Lung (tissue), 12 donors: Measurements from ENCODE around the gene LONRF3. TPM values are rescaled to one million over a fixed set of nuclear protein-coding genes. Genes with fewer than 3 reads are reported as not detected.

Experiments
- ATAC-seq: fragments of 200-7000 bp; cut with Tn5 transposase; one replicate; pipeline ENCODE4 v1.9.1; 2020; ENCODE audit warnings: moderate number of reproducible peaks; ENCODE audit not compliant: insufficient read depth, low FRiP score
- DNase-seq, 3 donors: peaks; one replicate each; pipeline ENCODE4 v3.0.0-alpha.2; 2013 to 2017
- H3K27ac ChIP-seq, 2 donors: one replicate each; pipeline ENCODE4 v1.5.1; 2013; ENCODE audit warnings: mild to moderate bottlenecking in 2 of 2, moderate library complexity in 2 of 2, control low read depth in 1 of 2, inconsistent platforms in 1 of 2, low read depth in 1 of 2, low read length in 1 of 2
- H3K27me3 ChIP-seq, 3 donors: one replicate each; pipeline ENCODE4 v1.5.1; 2013; ENCODE audit warnings: low read length in 2 of 3; ENCODE audit not compliant: control insufficient read depth in 3 of 3, insufficient read depth in 3 of 3
- H3K36me3 ChIP-seq, 4 donors: one replicate each; pipeline ENCODE4 v1.5.1; 2013; ENCODE audit warnings: low read length in 4 of 4, mild to moderate bottlenecking in 1 of 4, moderate library complexity in 1 of 4; ENCODE audit not compliant: control insufficient read depth in 4 of 4, insufficient read depth in 4 of 4
- H3K4me1 ChIP-seq, 5 donors: one replicate each; pipeline ENCODE4 v1.5.1; 2013; ENCODE audit warnings: low read length in 5 of 5, mild to moderate bottlenecking in 2 of 5, moderate library complexity in 1 of 5; ENCODE audit not compliant: control insufficient read depth in 5 of 5, insufficient read depth in 5 of 5
- H3K4me3 ChIP-seq: one replicate; pipeline ENCODE4 v1.5.1; 2013; ENCODE audit warnings: mild to moderate bottlenecking, control low read depth, moderate library complexity
- H3K9ac ChIP-seq, 2 donors: one replicate each; pipeline ENCODE4 v1.5.1; 2013; ENCODE audit warnings: low read length in 2 of 2, control low read depth in 1 of 2; ENCODE audit not compliant: insufficient read depth in 1 of 2
- H3K9me3 ChIP-seq, 4 donors: one replicate each; pipeline ENCODE4 v1.5.1; 2013; ENCODE audit warnings: low read length in 3 of 4, mild to moderate bottlenecking in 1 of 4, moderate library complexity in 1 of 4; ENCODE audit not compliant: control insufficient read depth in 4 of 4, insufficient read depth in 3 of 4
- CTCF ChIP-seq: IDR thresholded peaks from 2 replicates; pipeline ENCODE4 v1.5.1; 2012; ENCODE audit warnings: mild to moderate bottlenecking; ENCODE audit errors: control extremely low read depth, extremely low read depth
- WGBS, 2 donors: extraction: QIAGEN DNeasy Blood & Tissue Kit; methylation state at CpG; one replicate each; pipeline ENCODE4 v1.1.7; 2013; 5-methylcytosine and 5-hydroxymethylcytosine counted together
- polyA plus RNA-seq, 2 donors: library from polyadenylated mRNA; stranded (reverse); fragments of 200-250 nt; gene quantifications; one replicate each; pipeline ENCODE4 v1.2.1, GENCODE V29; 2013
- total RNA-seq, 2 donors: library from RNA; depleted of rRNA in 1 of 2; stranded (reverse); fragments of >200 nt in 1 of 2; gene quantifications; one replicate each; pipeline ENCODE4 v1.2.1, GENCODE V29; 2014 to 2021
- donor health status: control.
- donor health status: control.
- donor health status: Bipolar disorder and iron deficiency.
- donor health status: healthy.
- donor health status: DM: yes; HTN: yes; CAD: no.

LONRF3 gene
- total and polyA plus RNA-seq, 4 donors: 3.8 to 22.5 (median 7.9) TPM

- WGBS, 2 donors: 84 to 94% methylated on average over 2 of the region's 2 CpGs
- no peak for ATAC-seq
Observed at GRCh38 chrX:119045884-119046283, 71.5 kb downstream of the LONRF3 start.

GRCh38 chrX:119055687-119056086, 81.3 kb downstream of the LONRF3 start:
- 44 to 75% methylated on average over 2 of the region's 2 CpGs for WGBS, 2 donors
- Histone ChIP-seq H3K9me3 (no peaks in the 10 kb centered on the region), H3K27me3 (no peaks in the 10 kb centered on the region), H3K4me1 (peaks cover 0 to 4% (median 0%) of the 10 kb centered on the region in 5 donors), H3K27ac (no peak overlapping the region), H3K4me3 (no peak overlapping the region), H3K9ac (no peak overlapping the region), H3K36me3 (no peaks in the 10 kb centered on the region)
- no peak for TF ChIP-seq CTCF
- DNase-seq: peak in 1 of 3 donors; percentile 26
- no peak for ATAC-seq

More at GRCh38 chrX:119045884-119046283, 71.5 kb downstream of the LONRF3 start:
- Histone ChIP-seq H3K36me3 (no peaks in the 10 kb centered on the region), H3K4me3 (no peak overlapping the region), H3K27ac (no peak overlapping the region), H3K27me3 (no peaks in the 10 kb centered on the region), H3K4me1 (peaks cover 0 to 2% (median 0%) of the 10 kb centered on the region in 5 donors), H3K9ac (no peak overlapping the region), H3K9me3 (no peaks in the 10 kb centered on the region)
- TF ChIP-seq CTCF: no peak
- DNase-seq: no peak

GRCh38 chrX:119062750-119063374, 88.4 kb downstream of the LONRF3 start:
- no peak overlapping the region for H3K4me3 ChIP-seq
- DNase-seq: peak in 1 of 3 donors; percentile 17
- no peak overlapping the region for H3K9ac ChIP-seq
- H3K9me3 ChIP-seq: no peaks in the 10 kb centered on the region
- 60 to 78% methylated on average over 6 of the region's 6 CpGs for WGBS, 2 donors
- no peaks in the 10 kb centered on the region for H3K4me1 ChIP-seq
- no peaks in the 10 kb centered on the region for H3K36me3 ChIP-seq
- ATAC-seq: no peak
- no peak for TF ChIP-seq CTCF
- peaks cover 0 to 3% (median 0%) of the 10 kb centered on the region in 3 donors for H3K27me3 ChIP-seq
- no peak overlapping the region for H3K27ac ChIP-seq

- ATAC-seq (no peak), DNase-seq (no peak)
- Histone ChIP-seq H3K4me3 (no peak overlapping the region), H3K9me3 (no peaks in the 10 kb centered on the region), H3K9ac (no peak overlapping the region), H3K4me1 (no peaks in the 10 kb centered on the region), H3K27ac (no peak overlapping the region), H3K27me3 (peaks cover 0 to 3% (median 0%) of the 10 kb centered on the region in 3 donors), H3K36me3 (no peaks in the 10 kb centered on the region)
- WGBS, 2 donors: 86 to 95% methylated on average over 7 of the region's 7 CpGs
- TF ChIP-seq CTCF: no peak
Observed at GRCh38 chrX:119063428-119063827, 89.0 kb downstream of the LONRF3 start.
